HT-29 (cell line): ENCODE data around the gene LRRC70. TPM values are rescaled to one million over a fixed set of nuclear protein-coding genes. Genes with fewer than 3 reads are reported as not detected.
"Not testable (repeated sequence)": the region's sequence is repeated elsewhere in the genome, so short reads cannot be mapped to it uniquely, and the experiment has no call there.

ENCODE experiments used
- DNase-seq: peaks from one replicate; pipeline ENCODE4 v3.0.0-alpha.2; 2015; ENCODE audit warnings: low spot score
- total RNA-seq: library from RNA; depleted of rRNA; stranded (reverse); fragments of >200 nt; shearing (Covaris generic); gene quantifications from 2 replicates; pipeline ENCODE4 v1.2.3, GENCODE V29; 2014; rRNA removed

Gene LRRC70
- 0.33 and 0.50 TPM in 2 replicates for total RNA-seq

- DNase-seq, result no peak
These were observed at the start of gene LRRC70 for GRCh38 chr5:62578540-62578939. TSS of gene LRRC70 (plus strand) at chr5:62578819. CDS start at chr5:62579439, 620 bp downstream.

- no peak for DNase-seq
These were observed 45.0 kb upstream of the LRRC70 start for GRCh38 chr5:62533597-62533996.

GRCh38 chr5:62534461-62535236 is 44.0 kb upstream of the LRRC70 start:
- DNase-seq, result no peak

- no peak for DNase-seq
These were observed 42.4 kb upstream of the LRRC70 start for GRCh38 chr5:62536232-62536631.

GRCh38 chr5:62536783-62537182 is 41.8 kb upstream of the LRRC70 start:
- no peak for DNase-seq

GRCh38 chr5:62538017-62538942 is 40.3 kb upstream of the LRRC70 start:
- no peak for DNase-seq

GRCh38 chr5:62542720-62543119 is 35.9 kb upstream of the LRRC70 start:
- DNase-seq, result no peak

GRCh38 chr5:62547945-62548630 is 30.5 kb upstream of the LRRC70 start:
- no peak for DNase-seq

GRCh38 chr5:62550103-62550502 is 28.5 kb upstream of the LRRC70 start:
- DNase-seq, result no peak

- DNase-seq, result no peak
These were observed 22.7 kb upstream of the LRRC70 start for GRCh38 chr5:62555930-62556329.

- DNase-seq, result no peak
These were observed 19.7 kb upstream of the LRRC70 start for GRCh38 chr5:62558941-62559340.

- no peak for DNase-seq
These were observed 17.8 kb upstream of the LRRC70 start for GRCh38 chr5:62560786-62561185.

GRCh38 chr5:62561896-62562295 is 16.7 kb upstream of the LRRC70 start:
- no peak for DNase-seq

GRCh38 chr5:62562867-62563266 is 15.8 kb upstream of the LRRC70 start:
- no peak for DNase-seq

- DNase-seq, result no peak
These were observed 14.5 kb upstream of the LRRC70 start for GRCh38 chr5:62564101-62564500.

GRCh38 chr5:62565740-62566139 is 12.9 kb upstream of the LRRC70 start:
- not testable (repeated sequence) for DNase-seq

- no peak for DNase-seq
These were observed 10.5 kb upstream of the LRRC70 start for GRCh38 chr5:62568143-62568542.

GRCh38 chr5:62568800-62569432 is 9.7 kb upstream of the LRRC70 start:
- no peak for DNase-seq

GRCh38 chr5:62569470-62569869 is 9.1 kb upstream of the LRRC70 start:
- no peak for DNase-seq

- DNase-seq, result no peak
These were observed 5.6 kb upstream of the LRRC70 start for GRCh38 chr5:62572918-62573514.

- no peak for DNase-seq
These were observed 4.0 kb upstream of the LRRC70 start for GRCh38 chr5:62574599-62574998.
